ENCODE results near the gene ACACA.
A peak's percentile ranks its signal among the peaks of the same experiment; 100 is the strongest.

Gene ACACA

DNA sequence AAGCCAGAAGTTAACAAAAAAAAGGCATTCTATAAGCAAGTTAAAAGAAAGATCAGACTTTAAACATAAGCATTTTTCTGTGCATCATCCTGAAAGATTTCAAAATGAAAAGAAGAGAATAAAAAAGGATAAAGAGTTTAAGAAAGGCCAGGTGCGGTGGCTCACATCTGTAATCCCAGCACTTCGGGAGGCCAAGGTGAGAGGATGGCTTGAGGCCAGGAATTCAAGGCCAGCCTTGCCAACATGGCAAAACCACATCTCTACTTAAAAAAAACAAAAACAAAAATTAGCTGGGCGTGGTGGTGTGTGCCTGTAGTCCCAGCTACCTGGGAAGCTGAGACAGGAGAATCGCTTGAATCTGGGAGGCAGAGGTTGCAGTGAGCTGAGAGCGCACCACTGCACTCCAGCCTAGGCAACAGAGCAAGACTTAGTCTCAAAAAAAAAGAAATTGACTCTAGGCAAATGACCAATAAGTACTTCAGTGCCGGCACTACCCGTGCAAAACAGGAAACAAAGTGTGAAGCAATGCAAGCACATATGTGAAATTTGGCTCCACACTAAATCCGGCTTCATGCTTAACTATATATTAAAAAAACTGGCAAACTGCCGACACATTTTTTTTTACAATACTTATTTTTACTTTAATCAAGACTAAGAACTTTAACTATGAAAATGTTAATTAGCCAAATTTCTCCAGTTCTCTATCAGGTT lies 114.1 kb downstream of the ACACA start:
- DNase-seq (ENCODE audit: low spot score) = no peak

DNA sequence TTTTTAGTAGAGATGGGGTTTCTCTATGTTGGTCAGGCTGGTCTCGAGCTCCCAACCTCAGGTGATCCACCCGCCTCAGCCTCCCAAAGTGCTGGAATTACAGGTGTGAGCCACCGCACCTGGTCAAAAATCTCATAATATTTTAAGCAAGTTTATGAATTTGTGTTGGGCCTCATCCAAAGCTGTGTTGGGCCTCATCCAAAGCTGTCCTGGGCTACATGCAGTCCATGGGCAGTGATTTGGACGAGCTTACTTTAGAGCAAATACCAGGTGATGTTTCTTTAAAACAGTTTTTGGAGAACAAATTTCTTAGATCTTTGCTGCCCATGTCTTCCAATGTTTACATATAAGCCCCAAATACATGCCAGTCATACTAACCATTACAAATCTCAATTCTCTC lies 115.3 kb downstream of the ACACA start:
- DNase-seq (ENCODE audit: low spot score) = no peak

DNA sequence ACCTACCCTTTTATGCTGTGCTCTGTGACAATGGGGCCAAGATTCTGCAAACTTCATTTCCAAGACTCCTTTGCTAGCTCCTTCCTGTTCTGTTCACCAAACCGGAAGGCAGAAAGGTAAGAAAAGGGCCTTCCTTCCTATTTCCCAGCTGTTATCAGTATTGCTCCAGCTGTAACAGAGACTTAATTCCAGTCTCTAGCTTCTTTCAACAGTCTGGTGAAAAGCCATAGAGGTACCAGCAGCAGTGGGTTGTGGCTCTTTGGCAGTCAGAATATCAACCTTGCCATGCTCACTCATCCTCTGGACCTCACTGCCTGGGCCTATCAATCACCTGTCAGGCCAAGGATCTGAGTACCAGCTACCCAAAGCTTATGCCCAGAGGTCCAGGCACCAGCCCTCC lies 120.2 kb downstream of the ACACA start:
- no peak for DNase-seq (ENCODE audit: low spot score)

- DNase-seq (ENCODE audit: low spot score) = no peak
Observed at GRCh38 chr17:37284191-37284590, 122.4 kb downstream of the ACACA start.

DNA sequence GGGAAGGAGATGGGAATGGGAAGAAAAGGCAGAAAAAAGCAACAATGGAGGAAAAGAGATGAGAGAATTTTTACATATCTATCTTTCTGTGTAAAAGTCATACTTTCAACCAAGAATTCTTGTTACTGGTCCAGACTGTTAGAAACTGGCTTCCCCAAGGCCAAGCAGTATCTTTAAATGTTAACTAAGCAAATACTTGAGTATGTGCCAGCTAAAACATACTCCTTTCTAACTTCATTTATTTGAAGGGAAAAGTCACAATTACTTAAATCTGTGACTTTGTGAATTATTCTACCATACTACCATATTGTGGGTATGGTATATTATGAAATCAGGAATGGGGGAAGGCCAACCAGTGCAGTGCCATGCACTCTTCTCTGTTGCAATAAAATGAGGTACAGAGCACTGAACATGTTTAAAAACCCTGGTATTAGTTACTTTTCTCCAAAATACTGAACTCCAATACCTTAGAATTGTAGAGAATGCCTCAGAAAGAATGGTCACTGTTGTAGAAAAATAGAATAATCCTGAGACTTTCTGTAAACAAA lies 123.1 kb downstream of the ACACA start:
- DNase-seq (ENCODE audit: low spot score) = no peak

- no peak for DNase-seq (ENCODE audit: low spot score)
Observed at GRCh38 chr17:37280841-37281240, 125.8 kb downstream of the ACACA start.

DNA sequence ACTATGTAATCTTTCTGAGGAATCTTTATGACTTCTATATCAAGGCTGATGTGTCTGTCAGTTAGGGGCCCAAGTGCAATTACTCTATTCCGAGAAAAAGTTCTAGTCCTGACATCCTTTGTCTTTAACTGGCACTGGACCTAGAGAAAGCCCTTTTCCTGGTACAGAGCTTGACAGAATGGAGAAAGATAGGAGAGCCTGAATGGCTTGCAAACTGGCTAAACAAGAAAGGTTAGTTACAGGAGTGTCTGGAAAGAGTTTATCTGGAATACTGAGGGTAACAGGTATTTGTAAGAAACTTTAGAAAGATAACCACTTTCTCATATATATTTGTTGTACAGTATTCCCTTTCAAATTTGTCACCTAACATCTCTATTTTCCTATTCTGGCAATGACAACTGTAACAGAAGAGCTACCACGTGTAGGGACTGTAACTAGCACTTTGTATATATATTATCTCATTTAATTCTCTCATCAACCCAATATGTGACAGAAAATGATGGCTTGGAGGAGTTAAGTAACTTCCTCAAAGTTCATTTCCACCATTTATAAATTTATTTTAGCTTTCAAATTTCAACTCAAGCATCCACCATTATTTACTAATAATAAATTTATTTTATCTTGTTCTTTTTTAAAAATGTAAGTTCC lies 128.3 kb downstream of the ACACA start:
- DNase-seq (ENCODE audit: low spot score) = no peak

DNA sequence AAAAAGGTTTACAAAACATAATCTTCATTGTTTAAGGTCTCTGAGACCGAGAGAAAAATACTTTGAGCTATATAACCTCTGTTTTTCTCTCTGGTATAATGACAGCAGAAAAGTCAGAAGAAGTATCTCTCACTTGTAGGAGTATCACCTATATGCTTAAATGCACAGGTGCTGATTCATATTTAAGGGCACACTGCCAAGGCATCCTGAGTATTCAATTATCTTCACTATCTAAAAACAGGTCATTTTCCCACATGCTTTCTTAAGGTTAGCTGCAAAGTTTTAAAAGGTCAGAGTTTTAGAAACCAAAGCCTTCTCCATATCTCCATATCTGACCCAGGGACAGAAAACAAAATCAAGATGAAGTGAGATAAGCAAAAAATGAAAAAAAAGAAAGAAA lies 130.2 kb downstream of the ACACA start:
- no peak for DNase-seq (ENCODE audit: low spot score)

DNA sequence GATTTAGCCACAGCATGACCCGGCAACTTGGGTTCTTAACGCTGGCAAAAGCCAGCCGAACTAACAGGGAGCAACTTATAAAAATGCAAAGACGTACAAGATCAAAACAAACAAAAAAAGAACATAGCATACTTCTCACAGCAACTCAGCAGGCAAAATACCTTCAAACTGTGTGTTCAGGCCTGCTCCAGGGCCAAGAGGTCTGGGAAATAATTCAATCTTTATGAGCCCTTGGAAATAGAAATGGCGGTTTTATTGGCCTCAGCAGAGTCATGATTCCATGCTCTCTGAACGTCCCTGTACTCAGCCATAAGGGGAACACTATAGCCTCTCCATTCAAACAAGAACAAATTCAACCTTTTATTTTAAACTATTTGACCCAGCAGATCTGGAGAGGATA lies 132.2 kb downstream of the ACACA start:
- no peak for DNase-seq (ENCODE audit: low spot score)

GRCh38 chr17:37273409-37274051 lies 133.1 kb downstream of the ACACA start:
- DNase-seq (ENCODE audit: low spot score) = peak; percentile 9

GRCh38 chr17:37265446-37266173 lies 141.0 kb downstream of the ACACA start:
- DNase-seq (ENCODE audit: low spot score) = no peak

- DNase-seq (ENCODE audit: low spot score) = no peak
Observed at GRCh38 chr17:37261286-37261685, 145.3 kb downstream of the ACACA start.

DNA sequence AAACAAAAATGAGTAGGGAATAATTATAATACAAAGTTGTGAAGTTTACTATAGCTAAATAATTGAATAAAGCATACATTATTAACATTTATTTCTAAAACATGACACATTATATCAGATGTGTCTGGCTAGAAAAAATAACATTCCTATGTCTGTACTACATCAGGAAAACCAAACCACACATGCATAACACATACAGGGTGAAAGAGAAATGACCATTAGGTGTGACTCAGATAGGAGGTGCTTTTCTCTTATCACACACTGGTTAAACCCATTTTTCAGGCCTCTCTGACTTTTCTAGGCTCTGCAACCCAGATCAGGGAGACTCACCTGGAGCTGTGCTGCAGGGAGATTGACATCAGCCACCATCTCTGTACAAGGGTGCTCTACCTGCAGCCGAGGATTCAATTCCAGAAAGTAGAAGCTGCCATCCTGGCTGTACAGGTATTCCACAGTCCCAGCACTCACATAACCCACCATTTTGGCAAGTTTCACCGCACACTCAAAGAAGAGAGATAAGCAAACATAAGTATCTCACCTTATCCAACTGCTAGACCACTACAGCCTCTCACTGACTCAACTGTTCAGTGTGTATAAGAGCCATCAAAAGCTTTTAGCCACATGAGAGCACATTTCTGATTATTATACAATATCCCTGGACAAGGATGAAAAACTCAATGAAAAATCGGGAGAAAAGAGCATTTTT lies 147.5 kb downstream of the ACACA start:
- DNase-seq (ENCODE audit: low spot score) = no peak

- no peak for DNase-seq (ENCODE audit: low spot score)
Observed at GRCh38 chr17:37256627-37257026, 150.0 kb downstream of the ACACA start.

GRCh38 chr17:37255432-37255831 lies 151.2 kb downstream of the ACACA start:
- peak; percentile 10 for DNase-seq (ENCODE audit: low spot score)

DNA sequence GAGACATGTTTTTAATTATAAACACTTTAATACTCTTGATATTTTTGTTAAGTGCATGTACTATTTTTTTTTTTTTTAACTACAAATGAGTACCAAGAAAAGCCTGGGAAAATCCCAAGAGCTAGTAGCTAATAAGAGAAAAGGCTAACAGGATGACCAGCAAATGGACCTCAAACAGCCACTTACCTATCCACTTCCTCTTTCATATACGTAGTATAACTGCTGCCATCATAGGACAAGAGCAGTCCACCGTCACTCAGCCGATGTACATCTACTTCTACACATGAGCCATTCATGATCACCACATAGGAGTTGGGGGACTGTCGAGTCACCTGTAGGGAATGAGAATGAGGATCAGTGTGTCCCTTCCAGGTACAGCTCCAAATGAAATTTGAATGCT lies 158.8 kb downstream of the ACACA start:
- DNase-seq (ENCODE audit: low spot score) = no peak

GRCh38 chr17:37246085-37246484 lies 160.6 kb downstream of the ACACA start:
- no peak for DNase-seq (ENCODE audit: low spot score)

- no peak for DNase-seq (ENCODE audit: low spot score)
Observed at GRCh38 chr17:37240381-37240780, 166.3 kb downstream of the ACACA start.

GRCh38 chr17:37239690-37240334 lies 166.8 kb downstream of the ACACA start:
- DNase-seq (ENCODE audit: low spot score) = peak; percentile 28

DNA sequence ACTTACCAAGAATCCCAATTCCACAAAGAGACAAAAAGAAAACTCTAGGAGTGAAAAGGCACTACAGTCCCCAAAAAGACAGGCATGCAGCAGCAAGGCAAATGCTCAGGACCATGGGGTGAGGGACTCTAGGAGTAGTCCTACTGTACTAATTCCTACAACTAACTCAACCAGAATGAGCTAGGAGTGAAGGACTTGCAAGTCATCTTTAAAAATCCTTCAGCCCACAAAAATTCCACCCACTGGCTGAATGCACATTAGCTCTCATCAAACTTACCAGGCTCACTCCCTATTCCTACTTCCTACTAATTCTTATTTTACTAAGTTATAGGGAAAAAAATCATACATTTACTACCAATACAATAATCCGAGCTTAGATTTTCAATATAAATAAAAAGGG lies 172.5 kb downstream of the ACACA start:
- no peak for DNase-seq (ENCODE audit: low spot score)

- no peak for DNase-seq (ENCODE audit: low spot score)
Observed at GRCh38 chr17:37233036-37233435, 173.6 kb downstream of the ACACA start.

Measured in cerebellar cortex (tissue), 1 donor.